AG08396 (cell line): ENCODE data around the gene DIABLO.
"Not testable (repeated sequence)": the region's sequence is repeated elsewhere in the genome, so short reads cannot be mapped to it uniquely, and the experiment has no call there.

Source experiments
- DNase-seq: peaks from one replicate; pipeline ENCODE4 v3.0.0; 2012; ENCODE audit warnings: low spot score, mixed read lengths

DIABLO gene

GRCh38 chr12:122208073-122208820 is 17.6 kb downstream of the DIABLO start:
- DNase-seq, result no peak

DNA sequence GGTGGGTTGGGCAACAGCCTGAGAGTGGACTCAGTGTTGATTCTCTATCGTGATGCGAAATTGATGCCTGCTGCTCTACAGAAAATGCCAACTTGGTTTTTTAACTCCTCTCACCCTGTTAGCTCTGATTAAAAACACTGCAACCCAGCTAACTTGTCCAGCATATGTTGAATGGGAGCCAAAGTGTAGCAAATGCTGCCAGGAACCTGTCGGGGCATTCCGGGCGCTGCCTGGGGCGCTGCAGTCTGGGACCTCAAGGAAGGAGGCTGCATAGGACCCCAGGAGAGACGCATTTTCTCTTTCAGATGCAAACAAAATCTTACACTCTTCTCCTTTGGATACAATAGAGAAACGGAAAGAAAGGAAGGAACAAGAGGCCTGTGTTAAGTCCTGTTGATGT is 18.5 kb downstream of the DIABLO start:
- DNase-seq, result no peak

GRCh38 chr12:122206976-122207375 is 18.9 kb downstream of the DIABLO start:
- no peak for DNase-seq

GRCh38 chr12:122206111-122206881 is 19.6 kb downstream of the DIABLO start:
- no peak for DNase-seq

GRCh38 chr12:122205053-122205925 is 20.6 kb downstream of the DIABLO start:
- no peak for DNase-seq

- no peak for DNase-seq
Observed at GRCh38 chr12:122204167-122205052, 21.4 kb downstream of the DIABLO start.

DNA sequence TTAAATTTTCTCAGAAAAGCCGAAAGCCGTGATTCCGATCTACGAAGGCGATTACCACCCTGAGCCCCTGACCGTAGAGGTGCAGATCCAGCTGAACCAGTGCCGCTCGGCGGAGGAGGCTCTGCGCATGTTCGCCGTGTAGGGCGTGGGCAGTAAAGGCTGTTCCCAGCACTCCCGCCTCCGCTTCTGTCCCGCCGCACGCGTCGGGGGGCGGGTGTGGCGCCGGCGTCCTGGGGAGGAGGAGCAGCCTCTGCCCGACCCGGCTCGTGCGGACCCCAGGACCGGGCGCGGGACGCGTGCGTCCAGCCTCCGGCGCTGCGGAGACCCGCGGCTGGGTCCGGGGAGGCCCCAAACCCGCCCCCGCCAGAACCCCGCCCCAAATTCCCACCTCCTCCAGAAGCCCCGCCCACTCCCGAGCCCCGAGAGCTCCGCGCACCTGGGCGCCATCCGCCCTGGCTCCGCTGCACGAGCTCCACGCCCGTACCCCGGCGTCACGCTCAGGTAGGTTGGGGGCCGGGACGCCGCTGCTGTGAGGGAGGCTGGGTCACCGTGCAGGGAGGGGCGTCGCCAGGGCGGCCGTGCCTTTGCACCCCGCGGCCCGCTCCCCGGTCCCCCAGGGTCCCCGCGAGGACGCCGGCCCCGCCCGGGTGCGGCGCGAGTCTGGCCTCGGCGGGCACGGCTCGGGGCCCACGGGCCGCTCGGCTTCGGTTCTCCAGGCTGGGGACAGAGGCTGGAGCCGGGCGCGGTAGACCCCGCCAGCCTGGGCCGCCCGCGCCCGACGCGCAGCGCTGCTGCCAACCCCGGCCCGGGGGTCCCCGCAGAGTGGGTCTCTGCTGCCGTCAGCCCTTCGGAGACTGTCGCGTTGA is 22.3 kb downstream of the DIABLO start, which contains the start of gene B3GNT4:
B3GNT4 (plus strand) TSS at position 409 of the 866 bp plus-strand sequence. CDS start 910 bp downstream, outside the sequence.
- DNase-seq, result peak; percentile 86

- not testable (repeated sequence) for DNase-seq
Observed at GRCh38 chr12:122202811-122203210, 23.0 kb downstream of the DIABLO start.

DNA sequence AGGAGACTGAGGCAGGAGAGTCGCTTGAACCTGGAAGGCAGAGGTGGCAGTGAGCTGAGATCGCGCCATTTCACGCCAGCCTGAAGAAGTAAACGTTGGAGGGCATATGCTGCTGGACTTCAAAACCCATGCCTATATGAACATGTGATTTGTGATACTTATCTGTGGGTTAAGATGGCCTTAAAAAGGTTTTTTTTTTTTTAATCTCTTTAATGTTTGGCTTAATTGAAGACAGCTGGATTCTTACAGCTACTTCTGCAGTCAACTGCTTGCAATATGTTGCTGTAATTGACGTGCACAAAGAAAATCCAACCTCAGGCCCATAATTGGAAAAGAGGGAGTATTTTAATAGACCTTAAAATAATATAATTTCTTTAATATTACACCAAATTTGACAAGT is 23.8 kb downstream of the DIABLO start:
- no peak for DNase-seq

DNA sequence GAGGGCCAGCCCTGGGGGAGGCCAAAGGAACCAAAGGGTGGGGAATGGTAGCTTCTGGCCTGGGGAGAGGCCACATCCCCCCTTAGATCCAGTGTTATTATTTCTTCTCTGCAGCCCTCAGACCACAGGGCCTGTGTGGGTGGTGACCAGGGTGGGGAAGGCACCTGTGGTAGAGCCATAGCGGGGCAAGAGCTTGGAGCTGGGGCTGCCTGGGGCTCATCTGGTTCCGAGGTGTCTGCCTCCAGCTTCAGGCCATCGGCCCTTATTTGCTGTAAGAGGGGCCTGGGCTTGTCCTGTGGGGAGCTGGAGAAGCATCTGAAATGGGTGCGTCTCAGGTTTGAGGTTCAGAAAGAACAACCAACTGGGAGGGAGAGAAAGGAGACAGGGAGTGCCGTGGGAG is 24.5 kb downstream of the DIABLO start:
- no peak for DNase-seq

DNA sequence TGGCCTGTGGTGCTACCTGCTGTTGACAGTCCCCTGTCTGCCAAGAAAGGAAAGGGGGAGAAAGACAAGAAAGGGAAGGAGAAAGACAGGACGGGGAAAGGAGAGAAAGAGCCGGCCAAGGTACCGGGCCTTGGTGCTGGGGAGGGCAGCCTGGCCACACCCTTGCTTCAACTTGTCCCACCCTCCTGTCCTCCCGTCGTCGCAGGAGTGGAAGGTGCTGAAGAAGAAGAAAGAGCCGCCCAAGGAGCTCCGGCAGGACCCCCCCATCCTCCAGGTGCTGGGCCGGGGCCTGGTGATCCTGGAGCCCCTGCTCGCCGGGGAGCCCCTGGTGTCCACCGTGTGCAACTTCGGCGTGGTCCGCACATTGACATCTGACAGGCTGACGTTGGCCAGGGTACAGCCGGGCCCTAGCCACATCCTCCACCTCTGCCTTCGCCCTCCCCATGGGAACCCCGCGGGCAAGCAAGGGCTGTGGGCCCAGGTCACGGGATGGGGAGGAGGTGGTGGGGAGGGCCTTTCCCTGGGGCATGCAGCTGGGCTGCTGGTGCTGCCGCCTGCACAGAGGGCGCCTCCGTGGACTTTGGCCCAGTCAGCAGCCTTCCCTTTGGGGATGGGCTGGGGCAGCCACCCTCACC is 25.2 kb downstream of the DIABLO start:
- DNase-seq, result no peak

GRCh38 chr12:122199484-122200355 is 26.1 kb downstream of the DIABLO start:
- no peak for DNase-seq

GRCh38 chr12:122197612-122197966 is 28.3 kb downstream of the DIABLO start:
- no peak for DNase-seq

GRCh38 chr12:122195405-122195804 is 30.4 kb downstream of the DIABLO start:
- no peak for DNase-seq

GRCh38 chr12:122194804-122195203 is 31.0 kb downstream of the DIABLO start:
- no peak for DNase-seq

DNA sequence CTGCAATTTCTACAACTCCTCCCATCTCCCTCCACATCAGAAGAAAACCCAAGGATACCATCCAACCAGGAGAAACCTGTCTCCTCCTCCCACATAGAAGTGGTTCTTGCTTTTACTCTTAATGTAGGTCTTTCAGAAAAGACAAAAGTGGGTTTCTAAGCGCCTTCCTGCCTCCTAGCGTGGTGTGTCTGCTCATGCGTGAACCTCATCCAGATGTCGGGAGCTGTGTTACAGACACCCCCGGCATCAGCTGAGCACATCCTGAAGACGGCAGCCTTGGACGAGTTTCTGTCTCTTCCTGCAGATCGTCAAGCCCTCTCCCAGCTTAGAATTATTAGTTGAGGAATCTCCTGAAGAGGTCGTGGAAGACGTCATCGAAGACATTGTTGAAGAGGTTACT is 33.4 kb downstream of the DIABLO start:
- no peak for DNase-seq

- DNase-seq, result peak; percentile 84
Observed at GRCh38 chr12:122190842-122191668, 34.8 kb downstream of the DIABLO start.
